HG02973 (cell line): ENCODE data around the gene DRAM1.

Source experiments
- ATAC-seq: cut with Tn5 transposase; IDR thresholded peaks from one replicate; pipeline ENCODE4 v1.9.1; 2021; ENCODE audit warnings: moderate library complexity; ENCODE audit not compliant: unreplicated experiment

Gene DRAM1

GRCh38 chr12:101939306-101939705 is 61.9 kb downstream of the DRAM1 start:
- no peak for ATAC-seq

GRCh38 chr12:101939856-101940265 is 62.5 kb downstream of the DRAM1 start:
- ATAC-seq = peak; percentile 29

GRCh38 chr12:101940400-101940950 is 63.1 kb downstream of the DRAM1 start:
- ATAC-seq = no peak

GRCh38 chr12:101941306-101942249 is 64.2 kb downstream of the DRAM1 start:
- ATAC-seq = peak; percentile 79

- ATAC-seq = no peak
These were observed 64.8 kb downstream of the DRAM1 start for GRCh38 chr12:101942250-101942605.

- ATAC-seq = no peak
These were observed 68.2 kb downstream of the DRAM1 start for GRCh38 chr12:101945369-101946232.

- no peak for ATAC-seq
These were observed 68.8 kb downstream of the DRAM1 start for GRCh38 chr12:101946233-101946611.

GRCh38 chr12:101947316-101947715 is 69.9 kb downstream of the DRAM1 start:
- no peak for ATAC-seq

- no peak for ATAC-seq
These were observed 71.0 kb downstream of the DRAM1 start for GRCh38 chr12:101948365-101948764.

- no peak for ATAC-seq
These were observed 73.8 kb downstream of the DRAM1 start for GRCh38 chr12:101951002-101951670.

GRCh38 chr12:101954113-101954512 is 76.7 kb downstream of the DRAM1 start:
- ATAC-seq = no peak

GRCh38 chr12:101954676-101955075 is 77.3 kb downstream of the DRAM1 start:
- ATAC-seq = no peak

- ATAC-seq = no peak
These were observed 80.0 kb downstream of the DRAM1 start for GRCh38 chr12:101957252-101957959.

GRCh38 chr12:101959607-101960006 is 82.2 kb downstream of the DRAM1 start:
- ATAC-seq = no peak

GRCh38 chr12:101962486-101962885 is 85.1 kb downstream of the DRAM1 start:
- ATAC-seq = no peak

GRCh38 chr12:101963697-101964096 is 86.3 kb downstream of the DRAM1 start:
- ATAC-seq = no peak

- no peak for ATAC-seq
These were observed 89.1 kb downstream of the DRAM1 start for GRCh38 chr12:101966496-101966895.

- ATAC-seq = no peak
These were observed 90.1 kb downstream of the DRAM1 start for GRCh38 chr12:101967506-101967905.

- no peak for ATAC-seq
These were observed 91.4 kb downstream of the DRAM1 start for GRCh38 chr12:101968770-101969169.
